ENCODE results near the gene PMM2.

The PMM2 gene

DNA sequence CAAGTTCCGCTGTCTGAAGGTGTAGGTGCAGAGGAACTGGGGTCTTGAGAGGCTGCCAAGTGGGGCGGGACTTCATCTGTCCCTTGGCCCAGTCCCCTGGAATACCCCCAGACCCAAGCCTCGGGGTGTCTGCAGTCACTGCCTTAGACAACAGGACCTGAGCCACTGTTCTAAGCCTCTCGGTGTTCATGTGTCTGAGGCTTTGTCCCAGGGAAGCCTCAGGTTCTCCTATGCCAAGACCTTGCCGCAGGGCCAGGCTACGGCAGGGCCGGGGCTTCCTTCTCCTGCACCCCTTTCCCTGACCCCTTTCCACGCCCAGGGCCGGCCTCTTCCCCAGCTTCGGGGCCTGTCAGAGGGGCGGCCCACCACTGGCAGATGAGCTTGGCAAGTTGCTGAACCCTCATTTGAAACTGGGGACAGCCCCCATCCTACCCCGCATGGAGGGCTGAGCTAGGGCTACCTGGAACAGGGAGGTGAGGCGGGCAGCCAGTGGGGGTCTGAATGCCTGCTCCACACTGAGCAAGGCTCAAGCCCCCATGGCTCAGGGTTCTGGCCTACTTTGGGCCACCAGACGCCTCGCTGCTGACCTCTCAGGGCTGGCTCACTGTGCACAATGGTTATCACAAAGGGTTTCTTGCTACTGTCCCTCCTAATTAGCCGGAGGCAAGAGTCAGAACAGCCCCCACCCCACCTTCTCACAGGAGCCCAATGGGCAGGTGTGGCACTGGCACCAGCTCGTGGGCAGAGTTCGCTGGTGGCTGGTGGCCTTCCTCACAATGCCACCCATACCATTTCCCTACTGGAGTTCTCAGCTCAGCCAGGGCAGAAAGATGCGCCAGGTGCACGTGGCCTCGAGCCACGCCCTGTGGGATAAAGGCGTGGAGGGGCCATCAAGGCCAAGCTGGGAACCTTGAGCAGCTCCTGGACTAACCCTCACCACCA lies 91.6 kb downstream of the PMM2 start:
- DNase-seq = no peak

DNA sequence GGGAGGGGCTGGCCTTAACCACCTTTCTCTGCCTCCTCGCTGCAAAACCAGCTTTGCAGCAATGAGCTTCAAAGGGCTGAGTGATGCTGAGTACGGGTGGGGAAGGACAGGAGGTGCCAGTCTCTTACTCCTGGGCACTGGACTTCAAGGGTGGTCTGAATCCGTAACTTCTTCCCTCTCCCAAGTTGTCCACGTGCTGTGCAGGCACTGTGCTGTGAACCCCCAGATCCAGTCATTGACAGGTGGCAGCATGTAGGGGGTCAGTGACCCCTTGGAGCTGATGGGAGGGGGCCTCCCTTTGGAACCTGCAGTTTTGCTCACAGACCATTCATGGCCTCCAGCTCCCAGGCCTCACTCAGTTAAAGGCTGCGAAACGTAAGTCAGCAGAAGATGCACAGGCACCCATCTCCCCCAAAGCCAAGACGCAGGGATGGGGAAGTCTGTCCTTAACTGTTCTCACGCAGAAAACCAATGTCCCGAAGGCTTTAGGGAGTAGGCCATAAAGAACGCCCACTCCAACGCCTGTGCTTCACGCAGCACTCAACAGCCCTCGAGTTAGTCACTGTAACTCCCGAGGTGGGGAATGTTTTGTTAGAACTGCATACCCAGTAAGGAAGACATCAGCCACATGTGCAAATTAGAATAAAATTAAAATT lies 92.4 kb downstream of the PMM2 start:
- no peak for DNase-seq

DNA sequence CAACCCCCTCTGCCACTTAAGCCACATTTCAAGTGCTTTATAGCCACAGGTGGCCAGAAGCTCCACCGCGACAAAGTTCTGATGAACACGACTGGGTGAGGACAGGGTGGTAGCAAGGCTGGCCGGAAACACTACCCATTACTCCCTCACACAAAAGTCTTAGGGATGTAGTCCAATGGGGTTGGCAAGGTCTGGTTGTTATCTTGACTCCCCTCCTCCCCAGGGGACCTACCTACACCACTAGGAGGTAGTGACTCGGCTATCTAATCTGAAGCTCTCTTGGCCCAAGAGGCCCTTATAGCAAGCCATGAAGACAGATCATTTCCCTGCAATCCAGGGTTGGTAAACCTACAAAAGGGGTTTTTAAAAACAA lies 92.9 kb downstream of the PMM2 start:
- no peak for DNase-seq

DNA sequence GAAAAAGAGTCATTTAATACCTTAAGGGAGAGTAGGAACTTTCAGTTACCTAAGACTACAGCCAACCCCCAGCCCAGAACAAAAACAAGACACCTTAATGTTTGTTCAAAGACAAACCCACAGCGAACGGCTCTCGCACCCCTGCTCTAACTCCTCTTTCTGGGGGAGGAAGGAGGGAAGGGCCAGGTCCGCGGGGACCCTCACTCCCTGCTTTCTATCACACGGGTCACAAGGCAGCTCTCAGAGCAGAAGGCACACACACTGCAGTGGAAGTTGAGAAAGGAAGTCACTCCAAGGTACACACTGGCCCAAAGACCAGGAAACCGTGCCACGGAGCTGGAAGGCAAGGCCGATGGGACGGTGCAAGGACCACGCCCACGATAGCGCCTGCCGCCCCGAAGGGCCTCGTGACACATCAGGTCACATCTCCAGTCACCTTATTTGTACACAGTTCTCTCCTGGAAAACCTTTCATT lies 94.5 kb downstream of the PMM2 start:
- no peak for DNase-seq

DNA sequence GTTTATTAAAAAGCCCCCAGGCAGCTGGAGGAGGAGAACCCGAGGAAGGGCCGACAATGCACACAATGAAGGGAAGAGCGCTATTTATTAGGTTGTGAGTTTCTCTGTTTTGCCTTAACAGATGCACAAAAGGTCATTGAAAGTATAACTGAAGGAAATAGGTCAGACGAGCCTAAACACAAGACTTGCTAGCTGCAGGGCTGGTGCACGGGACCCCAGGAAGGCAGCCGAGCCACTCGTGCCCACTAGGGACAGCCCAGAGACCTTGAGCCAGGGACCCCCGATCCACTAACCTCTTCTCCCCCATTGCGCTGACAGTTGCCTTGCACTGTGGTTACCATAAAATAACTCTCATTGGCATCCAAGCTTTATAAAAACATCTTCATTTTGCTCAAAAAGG lies 95.8 kb downstream of the PMM2 start:
- DNase-seq = no peak

DNA sequence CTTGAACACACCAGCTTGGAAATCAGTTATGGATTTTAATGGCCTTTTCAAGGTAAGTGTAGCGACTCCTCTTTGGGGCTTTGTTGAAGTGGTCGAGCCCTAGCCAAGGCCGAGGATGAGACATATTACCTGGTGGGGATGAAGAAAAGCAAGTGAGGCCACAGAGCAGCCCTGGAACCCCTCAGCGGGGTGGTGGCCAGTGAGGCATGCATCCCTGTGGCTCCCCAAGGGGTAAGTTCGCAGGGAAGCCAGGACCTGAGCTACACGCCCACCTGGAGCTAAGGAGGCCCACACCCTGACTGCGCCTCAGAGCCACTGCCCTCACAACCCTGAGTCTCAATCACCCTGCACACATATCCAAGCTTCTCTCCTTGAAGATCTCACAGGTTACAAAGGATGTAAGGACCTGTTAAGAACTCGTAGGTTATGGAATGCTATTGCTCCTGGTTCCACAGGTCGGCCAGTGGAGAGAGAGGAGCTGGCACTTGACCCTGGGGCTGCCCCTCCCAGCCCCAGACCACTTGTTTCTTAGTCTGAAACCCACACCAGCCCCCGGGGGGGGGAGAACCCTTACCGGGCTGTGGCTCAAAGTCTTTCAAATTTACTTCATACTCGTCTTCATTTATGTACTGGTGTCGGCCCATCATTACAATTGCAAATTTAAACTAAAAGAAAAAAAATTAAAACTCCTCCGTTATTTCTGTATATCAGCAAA lies 96.5 kb downstream of the PMM2 start:
- no peak for DNase-seq

DNA sequence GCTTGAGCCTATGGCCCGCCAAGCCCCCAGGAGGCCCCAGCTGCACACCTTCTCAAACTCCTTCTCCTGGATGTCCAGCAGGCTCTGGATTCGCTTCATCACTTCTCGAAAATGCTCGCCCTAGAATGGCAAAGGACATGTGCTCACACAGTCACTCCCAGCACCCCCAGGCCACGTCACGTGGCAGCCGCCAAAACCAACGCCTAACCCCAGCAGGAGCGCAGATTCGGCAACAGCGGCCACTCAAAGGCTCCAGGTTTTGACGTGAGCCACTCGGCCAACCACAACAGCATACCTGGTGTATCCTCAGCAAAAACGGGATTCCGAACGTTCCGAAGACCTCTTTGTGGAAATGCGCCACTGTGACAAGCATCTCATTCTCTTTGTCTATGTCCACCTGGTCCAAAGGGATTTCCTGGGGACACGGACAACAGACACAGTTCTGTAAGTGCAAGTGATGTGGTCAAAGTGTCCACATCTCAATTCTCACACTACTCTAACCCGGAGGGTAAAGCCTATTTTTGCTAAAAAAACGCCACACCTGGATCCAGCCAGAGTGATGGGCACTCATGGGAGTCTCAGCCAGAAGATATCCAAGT lies 97.2 kb downstream of the PMM2 start:
- DNase-seq = no peak

DNA sequence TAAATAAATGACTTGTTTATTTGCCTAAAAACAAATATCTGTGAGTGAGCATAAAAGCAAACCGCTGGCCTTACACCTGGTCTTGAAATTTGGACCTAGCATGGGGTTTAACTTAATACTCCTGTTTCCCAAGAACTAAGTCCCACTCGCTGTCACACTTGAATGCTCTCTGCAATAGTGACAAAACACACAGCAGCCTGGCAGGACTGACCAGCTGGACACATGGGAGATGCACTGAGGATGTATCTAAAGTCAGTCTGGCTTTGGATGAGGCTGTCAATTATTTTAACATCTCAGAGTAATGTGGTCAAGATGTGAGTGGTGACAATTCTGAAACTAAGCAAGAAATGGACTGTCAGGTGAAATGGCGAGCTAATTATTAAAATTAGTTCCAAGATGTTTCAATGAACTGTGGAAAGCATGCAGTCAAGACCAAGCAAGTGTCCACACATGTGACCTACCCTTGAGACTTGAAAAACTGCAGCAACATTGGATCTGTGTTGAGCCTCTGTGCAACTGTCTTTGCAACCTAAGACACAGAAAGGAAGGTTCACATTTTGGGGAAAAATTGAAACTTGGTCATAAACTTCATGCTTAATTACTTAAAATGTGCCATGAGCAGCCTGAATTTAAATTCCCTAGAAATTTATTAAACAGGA lies 101.2 kb downstream of the PMM2 start:
- no peak for DNase-seq
